Measurements from ENCODE around the gene CASR. TPM values are rescaled to one million over a fixed set of nuclear protein-coding genes. Genes with fewer than 3 reads are reported as not detected.

CASR gene
- total and polyA plus RNA-seq, 2 of the 4 experiments (the other 2 are of a cell fraction) = not detected

DNA sequence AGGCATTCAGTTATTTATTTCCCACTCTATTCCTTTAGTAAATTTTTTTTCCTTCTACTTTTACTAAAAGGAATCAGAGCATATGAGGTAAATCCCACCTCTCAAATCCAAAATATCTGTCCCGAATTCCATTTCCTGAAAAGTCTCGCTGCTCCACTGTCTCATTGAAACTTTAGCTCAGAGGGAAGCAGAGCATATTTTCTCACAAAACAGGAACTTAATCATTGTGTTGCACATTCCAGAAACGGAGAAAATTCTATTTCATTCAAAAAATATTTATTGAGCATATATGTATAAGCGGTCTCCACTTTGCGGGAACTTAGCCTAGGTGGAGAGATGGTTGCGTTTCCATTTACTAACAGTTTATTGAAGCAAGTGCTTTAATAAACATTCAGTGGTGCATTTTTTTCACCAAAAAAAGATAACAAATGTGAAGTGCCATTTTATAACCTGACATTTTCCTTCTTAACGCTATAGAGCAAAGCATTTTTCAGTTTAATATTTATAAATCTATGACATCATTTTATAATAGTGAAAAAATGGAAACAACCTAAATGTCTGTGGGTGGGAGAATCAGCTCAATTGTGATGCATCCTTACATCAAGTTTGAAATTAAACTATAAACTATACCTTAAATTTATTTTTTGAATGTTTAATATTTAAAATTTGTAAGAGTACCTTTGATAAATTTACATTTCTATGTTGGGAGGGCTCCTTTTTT is 74.3 kb downstream of the CASR start:
- in situ Hi-C loops (cut with MboI; ENCODE audit: low sequenced_read_pairs) (no loop called here), dilution Hi-C loops (cut with HindIII; ENCODE audit: low sequenced_read_pairs, unreplicated experiment) (no loop called here), intact Hi-C loops (cut with micrococcal nuclease) (loop anchor here (2.0 to 10.0 kb wide), 3 partner anchors 93 to 511 kb away; partner anchors contain the start of genes EAF2, GOLGB1 and IQCB1)
- no peak overlapping the region for H3K14ac ChIP-seq (replicated peaks; ENCODE audit: low read depth, low read length)
- H4K8ac ChIP-seq (ENCODE audit: low read depth in 2 of 2, low read length in 2 of 2) = no peak overlapping the region
- H3K4ac ChIP-seq (ENCODE audit: low read depth, low read length) = no peak overlapping the region
- no peak overlapping the region for H2AFZ ChIP-seq (replicated peaks; ENCODE audit: low read length, poor library complexity)
- no peaks in the 10 kb centered on the region for H3K9me1 ChIP-seq (ENCODE audit: insufficient read depth, low read length)
- H3K9ac ChIP-seq (ENCODE audit: low read depth, low read length) = no peak overlapping the region
- DNase-seq = no peak
- no peak overlapping the region for H2BK5ac ChIP-seq (ENCODE audit: low read depth, low read length, poor library complexity, severe bottlenecking)
- no peaks in the 10 kb centered on the region for H3K79me1 ChIP-seq (ENCODE audit: low read depth in 1 of 2, low read length in 2 of 2)
- ChIA-PET POLR2A (ENCODE audit: unreplicated experiment) (interaction anchor here (0.6 kb wide), 1 partner anchor 120 kb away, joined by 3 read pairs; no protein-coding TSS in a partner anchor), CTCF (interaction anchor here (0.7 to 2.8 kb wide), 4 partner anchors 12 to 714 kb away, joined by 3 to 18 read pairs (median 6); no protein-coding TSS in a partner anchor)
- H3K4me1 ChIP-seq (ENCODE audit: control insufficient read depth, insufficient read depth, low read length) = no peaks in the 10 kb centered on the region; the same call in 1 of the 2 replicates
- no peak overlapping the region for H4K91ac ChIP-seq (ENCODE audit: insufficient read depth, low read depth, low read length)
- no peak overlapping the region for H2BK120ac ChIP-seq (ENCODE audit: low read depth, low read length)
- BruUV-seq (replicated peaks) = no TSS peak
- no peak overlapping the region for H2BK20ac ChIP-seq (ENCODE audit: low read depth, low read length)
- H3K56ac ChIP-seq (ENCODE audit: extremely low read depth, insufficient read depth, low read length) = no peak overlapping the region
- no peak overlapping the region for H3K23ac ChIP-seq (ENCODE audit: low read depth, low read length)
- H4K5ac ChIP-seq (ENCODE audit: low read depth, low read length) = no peak overlapping the region
- peaks cover 13% of the 10 kb centered on the region for H3K27me3 ChIP-seq (ENCODE audit: control insufficient read depth, insufficient read depth, low read length)
- no peak overlapping the region for H3K27ac ChIP-seq (ENCODE audit: insufficient read depth, low read length)
- no peaks in the 10 kb centered on the region for H3K36me3 ChIP-seq (ENCODE audit: control insufficient read depth, insufficient read depth, low read length)
- WGBS, 2 experiments (ENCODE audit: extremely low coverage in 2 of 2, insufficient read length in 1 of 2) = no CpG with 5 or more reads among the region's 7 CpGs
- no peaks in the 10 kb centered on the region for H4K20me1 ChIP-seq (ENCODE audit: insufficient read depth, low read length)
- no peak overlapping the region for H2BK15ac ChIP-seq (ENCODE audit: low read depth, low read length)
- H3K4me2 ChIP-seq (ENCODE audit: low read depth, low read length) = no peak overlapping the region
- H2AK9ac ChIP-seq (replicated peaks; ENCODE audit: low read depth, low read length, poor library complexity) = no peak overlapping the region
- no peak overlapping the region for H2AK5ac ChIP-seq (ENCODE audit: low read depth, low read length)
- H3K9me3 ChIP-seq (ENCODE audit: control insufficient read depth, insufficient read depth, low read length) = no peaks in the 10 kb centered on the region
- no peak overlapping the region for H3K4me3 ChIP-seq (ENCODE audit: insufficient read depth, low read depth, low read length)
- ATAC-seq (ENCODE audit: low read depth) = no peak
- H3K18ac ChIP-seq (ENCODE audit: low read depth, low read length) = no peak overlapping the region
- TF ChIP-seq, protein P1, sequence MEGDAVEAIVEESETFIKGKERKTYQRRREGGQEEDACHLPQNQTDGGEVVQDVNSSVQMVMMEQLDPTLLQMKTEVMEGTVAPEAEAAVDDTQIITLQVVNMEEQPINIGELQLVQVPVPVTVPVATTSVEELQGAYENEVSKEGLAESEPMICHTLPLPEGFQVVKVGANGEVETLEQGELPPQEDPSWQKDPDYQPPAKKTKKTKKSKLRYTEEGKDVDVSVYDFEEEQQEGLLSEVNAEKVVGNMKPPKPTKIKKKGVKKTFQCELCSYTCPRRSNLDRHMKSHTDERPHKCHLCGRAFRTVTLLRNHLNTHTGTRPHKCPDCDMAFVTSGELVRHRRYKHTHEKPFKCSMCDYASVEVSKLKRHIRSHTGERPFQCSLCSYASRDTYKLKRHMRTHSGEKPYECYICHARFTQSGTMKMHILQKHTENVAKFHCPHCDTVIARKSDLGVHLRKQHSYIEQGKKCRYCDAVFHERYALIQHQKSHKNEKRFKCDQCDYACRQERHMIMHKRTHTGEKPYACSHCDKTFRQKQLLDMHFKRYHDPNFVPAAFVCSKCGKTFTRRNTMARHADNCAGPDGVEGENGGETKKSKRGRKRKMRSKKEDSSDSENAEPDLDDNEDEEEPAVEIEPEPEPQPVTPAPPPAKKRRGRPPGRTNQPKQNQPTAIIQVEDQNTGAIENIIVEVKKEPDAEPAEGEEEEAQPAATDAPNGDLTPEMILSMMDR (conservative IDR thresholded peaks at IDR 0.05; ENCODE audit: low read depth, low read length) = no peak
- no peak for TF ChIP-seq SMC3 (IDR thresholded peaks at IDR 0.05; ENCODE audit: low read depth, low read length)
- TF ChIP-seq BHLHE40 (IDR thresholded peaks at IDR 0.05; ENCODE audit: low read depth, low read length) = no peak
- TF ChIP-seq, protein P2, sequence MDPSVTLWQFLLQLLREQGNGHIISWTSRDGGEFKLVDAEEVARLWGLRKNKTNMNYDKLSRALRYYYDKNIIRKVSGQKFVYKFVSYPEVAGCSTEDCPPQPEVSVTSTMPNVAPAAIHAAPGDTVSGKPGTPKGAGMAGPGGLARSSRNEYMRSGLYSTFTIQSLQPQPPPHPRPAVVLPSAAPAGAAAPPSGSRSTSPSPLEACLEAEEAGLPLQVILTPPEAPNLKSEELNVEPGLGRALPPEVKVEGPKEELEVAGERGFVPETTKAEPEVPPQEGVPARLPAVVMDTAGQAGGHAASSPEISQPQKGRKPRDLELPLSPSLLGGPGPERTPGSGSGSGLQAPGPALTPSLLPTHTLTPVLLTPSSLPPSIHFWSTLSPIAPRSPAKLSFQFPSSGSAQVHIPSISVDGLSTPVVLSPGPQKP (IDR thresholded peaks at IDR 0.05; ENCODE audit: borderline replicate concordance, low read depth, low read length) = no peak
- TF ChIP-seq, protein P3, sequence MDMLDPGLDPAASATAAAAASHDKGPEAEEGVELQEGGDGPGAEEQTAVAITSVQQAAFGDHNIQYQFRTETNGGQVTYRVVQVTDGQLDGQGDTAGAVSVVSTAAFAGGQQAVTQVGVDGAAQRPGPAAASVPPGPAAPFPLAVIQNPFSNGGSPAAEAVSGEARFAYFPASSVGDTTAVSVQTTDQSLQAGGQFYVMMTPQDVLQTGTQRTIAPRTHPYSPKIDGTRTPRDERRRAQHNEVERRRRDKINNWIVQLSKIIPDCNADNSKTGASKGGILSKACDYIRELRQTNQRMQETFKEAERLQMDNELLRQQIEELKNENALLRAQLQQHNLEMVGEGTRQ (IDR thresholded peaks at IDR 0.05; ENCODE audit: low read depth, low read length) = no peak
- TF ChIP-seq CHD1 (IDR thresholded peaks at IDR 0.05; ENCODE audit: low read depth, low read length) = no peak
- TF ChIP-seq RCOR1 (IDR thresholded peaks at IDR 0.05; ENCODE audit: insufficient replicate concordance, low read length) = no peak
- TF ChIP-seq POLR2A (IDR thresholded peaks at IDR 0.05; ENCODE audit: low read depth, low read length) = no peak
- no peak for TF ChIP-seq RFX5 (IDR thresholded peaks at IDR 0.05; ENCODE audit: low read depth, low read length)
- TF ChIP-seq NFE2L2 (IDR thresholded peaks at IDR 0.05; ENCODE audit: low read depth, low read length) = no peak
- no peak for TF ChIP-seq MAZ (IDR thresholded peaks at IDR 0.05; ENCODE audit: borderline replicate concordance, low read depth, low read length)
- no peak for TF ChIP-seq MAFK (IDR thresholded peaks at IDR 0.05; ENCODE audit: low read depth, low read length)
- TF ChIP-seq RAD21 (IDR thresholded peaks at IDR 0.05; ENCODE audit: low read length) = no peak
- no peak for TF ChIP-seq CEBPB (IDR thresholded peaks at IDR 0.05; ENCODE audit: low read depth, low read length)
- TF ChIP-seq MXI1 (IDR thresholded peaks at IDR 0.05; ENCODE audit: borderline replicate concordance, low read depth, low read length) = no peak

All from IMR-90 (cell line).